HepG2 (cell line): Measurements from ENCODE around the gene ADIPOR1.

ENCODE experiments used
- EP300 ChIP-seq, 3 experiments: sonication (generic) in 1 of 3; formaldehyde crosslinking in 1 of 3; IDR thresholded peaks; 2 replicates each; pipeline versions ENCODE4 v1.5.1 to v1.6.1; 2011 to 2020; ENCODE audit warnings: low read depth in 2 of 3, low read length in 2 of 3, borderline replicate concordance in 1 of 3, improper control_type of control experiment in 1 of 3, mild to moderate bottlenecking in 1 of 3, missing genetic modification reagents in 1 of 3, moderate library complexity in 1 of 3
- KDM2A ChIP-seq: sonication (generic); formaldehyde crosslinking; IDR thresholded peaks from 2 replicates; pipeline ENCODE4 v1.4.0; 2020; ENCODE audit warnings: low read depth, missing genetic modification reagents, borderline replicate concordance
- MTERF4 ChIP-seq: sonication (generic); formaldehyde crosslinking; IDR thresholded peaks from 2 replicates; pipeline ENCODE4 v1.8.0; 2023; ENCODE audit warnings: mild to moderate bottlenecking, missing genetic modification reagents
- NFATC3 ChIP-seq: sonication (generic); formaldehyde crosslinking; IDR thresholded peaks from 2 replicates; pipeline ENCODE4 v1.5.1; 2020; ENCODE audit warnings: mild to moderate bottlenecking, missing genetic modification reagents
- PLRG1 ChIP-seq: fragments of 450-650 bp; conservative IDR thresholded peaks from 2 replicates; pipeline ENCODE4 v1.6.1; 2016
- RERE ChIP-seq: IDR thresholded peaks from 2 replicates; pipeline ENCODE4 v1.6.1; 2016; ENCODE audit warnings: low read depth, missing genetic modification reagents, missing compliant biosample characterization
- SIN3A ChIP-seq: IDR thresholded peaks from 2 replicates; pipeline ENCODE4 v1.6.1; 2011; ENCODE audit warnings: low read depth, mild to moderate bottlenecking, control low read depth, low read length, borderline replicate concordance
- TCF7 ChIP-seq: sonication (generic); IDR thresholded peaks from 2 replicates; pipeline ENCODE4 v1.6.1; 2016; ENCODE audit warnings: antibody characterized with exemption, low read depth
- ZNF3 ChIP-seq: IDR thresholded peaks from 2 replicates; pipeline ENCODE4 v1.7.0; 2017; ENCODE audit warnings: inconsistent platforms
- TF ChIP-seq, protein P1 (sequence below): sonication (generic); formaldehyde crosslinking; IDR thresholded peaks from 2 replicates; pipeline ENCODE4 v1.4.0; 2020; ENCODE audit warnings: mild to moderate bottlenecking, missing genetic modification reagents, borderline replicate concordance
- TF ChIP-seq, protein P2 (sequence below): sonication (generic); formaldehyde crosslinking; IDR thresholded peaks from 2 replicates; pipeline ENCODE4 v1.5.0; 2020; ENCODE audit warnings: mild to moderate bottlenecking, missing genetic modification reagents, moderate library complexity

GRCh38 chr1:202952818-202953217 is 5.3 kb downstream of the ADIPOR1 start:
- TF ChIP-seq PLRG1 = no peak
- no peak for TF ChIP-seq EP300 (IDR thresholded peaks at IDR 0.05; ENCODE audit: low read depth in 2 of 2, low read length in 2 of 2)
- TF ChIP-seq EP300 (CRISPR knock-in tag; IDR thresholded peaks at IDR 0.05; ENCODE audit: borderline replicate concordance) = no peak
- TF ChIP-seq KDM2A (CRISPR knock-in tag) = no peak
- TF ChIP-seq, protein P1, sequence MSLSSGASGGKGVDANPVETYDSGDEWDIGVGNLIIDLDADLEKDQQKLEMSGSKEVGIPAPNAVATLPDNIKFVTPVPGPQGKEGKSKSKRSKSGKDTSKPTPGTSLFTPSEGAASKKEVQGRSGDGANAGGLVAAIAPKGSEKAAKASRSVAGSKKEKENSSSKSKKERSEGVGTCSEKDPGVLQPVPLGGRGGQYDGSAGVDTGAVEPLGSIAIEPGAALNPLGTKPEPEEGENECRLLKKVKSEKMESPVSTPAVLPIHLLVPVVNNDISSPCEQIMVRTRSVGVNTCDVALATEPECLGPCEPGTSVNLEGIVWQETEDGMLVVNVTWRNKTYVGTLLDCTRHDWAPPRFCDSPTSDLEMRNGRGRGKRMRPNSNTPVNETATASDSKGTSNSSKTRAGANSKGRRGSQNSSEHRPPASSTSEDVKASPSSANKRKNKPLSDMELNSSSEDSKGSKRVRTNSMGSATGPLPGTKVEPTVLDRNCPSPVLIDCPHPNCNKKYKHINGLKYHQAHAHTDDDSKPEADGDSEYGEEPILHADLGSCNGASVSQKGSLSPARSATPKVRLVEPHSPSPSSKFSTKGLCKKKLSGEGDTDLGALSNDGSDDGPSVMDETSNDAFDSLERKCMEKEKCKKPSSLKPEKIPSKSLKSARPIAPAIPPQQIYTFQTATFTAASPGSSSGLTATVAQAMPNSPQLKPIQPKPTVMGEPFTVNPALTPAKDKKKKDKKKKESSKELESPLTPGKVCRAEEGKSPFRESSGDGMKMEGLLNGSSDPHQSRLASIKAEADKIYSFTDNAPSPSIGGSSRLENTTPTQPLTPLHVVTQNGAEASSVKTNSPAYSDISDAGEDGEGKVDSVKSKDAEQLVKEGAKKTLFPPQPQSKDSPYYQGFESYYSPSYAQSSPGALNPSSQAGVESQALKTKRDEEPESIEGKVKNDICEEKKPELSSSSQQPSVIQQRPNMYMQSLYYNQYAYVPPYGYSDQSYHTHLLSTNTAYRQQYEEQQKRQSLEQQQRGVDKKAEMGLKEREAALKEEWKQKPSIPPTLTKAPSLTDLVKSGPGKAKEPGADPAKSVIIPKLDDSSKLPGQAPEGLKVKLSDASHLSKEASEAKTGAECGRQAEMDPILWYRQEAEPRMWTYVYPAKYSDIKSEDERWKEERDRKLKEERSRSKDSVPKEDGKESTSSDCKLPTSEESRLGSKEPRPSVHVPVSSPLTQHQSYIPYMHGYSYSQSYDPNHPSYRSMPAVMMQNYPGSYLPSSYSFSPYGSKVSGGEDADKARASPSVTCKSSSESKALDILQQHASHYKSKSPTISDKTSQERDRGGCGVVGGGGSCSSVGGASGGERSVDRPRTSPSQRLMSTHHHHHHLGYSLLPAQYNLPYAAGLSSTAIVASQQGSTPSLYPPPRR (CRISPR knock-in tag) = no peak
- TF ChIP-seq MTERF4 (CRISPR knock-in tag) = no peak
- TF ChIP-seq TCF7 = no peak
- TF ChIP-seq RERE (CRISPR knock-in tag) = no peak
- no peak for TF ChIP-seq ZNF3 (CRISPR knock-in tag)
- TF ChIP-seq SIN3A = no peak
- TF ChIP-seq, protein P2, sequence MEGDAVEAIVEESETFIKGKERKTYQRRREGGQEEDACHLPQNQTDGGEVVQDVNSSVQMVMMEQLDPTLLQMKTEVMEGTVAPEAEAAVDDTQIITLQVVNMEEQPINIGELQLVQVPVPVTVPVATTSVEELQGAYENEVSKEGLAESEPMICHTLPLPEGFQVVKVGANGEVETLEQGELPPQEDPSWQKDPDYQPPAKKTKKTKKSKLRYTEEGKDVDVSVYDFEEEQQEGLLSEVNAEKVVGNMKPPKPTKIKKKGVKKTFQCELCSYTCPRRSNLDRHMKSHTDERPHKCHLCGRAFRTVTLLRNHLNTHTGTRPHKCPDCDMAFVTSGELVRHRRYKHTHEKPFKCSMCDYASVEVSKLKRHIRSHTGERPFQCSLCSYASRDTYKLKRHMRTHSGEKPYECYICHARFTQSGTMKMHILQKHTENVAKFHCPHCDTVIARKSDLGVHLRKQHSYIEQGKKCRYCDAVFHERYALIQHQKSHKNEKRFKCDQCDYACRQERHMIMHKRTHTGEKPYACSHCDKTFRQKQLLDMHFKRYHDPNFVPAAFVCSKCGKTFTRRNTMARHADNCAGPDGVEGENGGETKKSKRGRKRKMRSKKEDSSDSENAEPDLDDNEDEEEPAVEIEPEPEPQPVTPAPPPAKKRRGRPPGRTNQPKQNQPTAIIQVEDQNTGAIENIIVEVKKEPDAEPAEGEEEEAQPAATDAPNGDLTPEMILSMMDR = no peak
- no peak for TF ChIP-seq NFATC3 (CRISPR knock-in tag)
